HepG2 (cell line): Measurements from ENCODE around the gene UCK2.

ENCODE experiments used
- CBX1 ChIP-seq: IDR thresholded peaks from one replicate; pipeline ENCODE4 v1.6.1; 2016; ENCODE audit warnings: antibody characterized with exemption, low read depth
- CTCF ChIP-seq: sonication (generic); formaldehyde crosslinking; IDR thresholded peaks from 2 replicates; pipeline ENCODE4 v1.5.0; 2020; ENCODE audit warnings: mild to moderate bottlenecking, missing genetic modification reagents, moderate library complexity
- SIX4 ChIP-seq: sonication (generic); formaldehyde crosslinking; IDR thresholded peaks from 2 replicates; pipeline ENCODE4 v1.4.0; 2020; ENCODE audit warnings: missing genetic modification reagents
- TGIF2 ChIP-seq: IDR thresholded peaks from 2 replicates; pipeline ENCODE4 v1.6.1; 2016; ENCODE audit warnings: control low read depth, missing compliant biosample characterization
- ZBTB20 ChIP-seq: sonication (generic); formaldehyde crosslinking; IDR thresholded peaks from 2 replicates; pipeline ENCODE4 v1.8.1; 2023; ENCODE audit warnings: missing genetic modification reagents, low read depth, mild to moderate bottlenecking, borderline replicate concordance
- ZNF138 ChIP-seq: sonication (generic); formaldehyde crosslinking; IDR thresholded peaks from 2 replicates; pipeline ENCODE4 v1.5.0; 2020; ENCODE audit warnings: mild to moderate bottlenecking, low read depth, missing genetic modification reagents
- ZNF232 ChIP-seq: sonication (generic); formaldehyde crosslinking; IDR thresholded peaks from 2 replicates; pipeline ENCODE4 v1.4.0; 2020; ENCODE audit warnings: missing genetic modification reagents, borderline replicate concordance
- ZNF550 ChIP-seq: sonication (generic); formaldehyde crosslinking; IDR thresholded peaks from 2 replicates; pipeline ENCODE4 v1.4.0; 2020; ENCODE audit warnings: mild to moderate bottlenecking, missing genetic modification reagents, borderline replicate concordance
- ZNF691 ChIP-seq: sonication (generic); formaldehyde crosslinking; IDR thresholded peaks from 2 replicates; pipeline ENCODE4 v1.4.0; 2020; ENCODE audit warnings: missing genetic modification reagents, low read depth, mild to moderate bottlenecking, borderline replicate concordance
- ZNF772 ChIP-seq: sonication (generic); formaldehyde crosslinking; IDR thresholded peaks from 2 replicates; pipeline ENCODE4 v1.5.0; 2020; ENCODE audit warnings: mild to moderate bottlenecking, missing genetic modification reagents
- TF ChIP-seq, protein P1 (sequence below): sonication (generic); formaldehyde crosslinking; IDR thresholded peaks from 2 replicates; pipeline ENCODE4 v1.5.1; 2020; ENCODE audit warnings: mild to moderate bottlenecking, missing genetic modification reagents, borderline replicate concordance

DNA sequence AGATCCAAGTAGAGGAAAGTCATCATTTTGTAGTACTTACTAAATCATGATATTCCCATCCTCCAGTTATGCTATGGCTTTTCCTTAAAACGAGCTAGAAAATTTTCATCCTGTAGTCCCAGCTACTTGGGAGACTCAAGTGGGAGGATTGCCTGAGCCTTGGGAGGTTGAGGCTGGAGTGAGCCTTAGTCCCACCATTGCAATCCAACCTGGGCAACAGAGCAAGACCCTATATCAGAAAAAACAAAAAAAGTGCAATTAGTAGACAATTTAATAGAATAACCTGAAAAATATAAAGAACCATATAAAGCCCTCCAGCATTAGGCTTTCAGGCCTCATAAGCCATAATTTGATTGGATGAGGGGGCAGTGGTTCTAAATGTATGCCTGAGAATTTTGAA lies 6.8 kb downstream of the UCK2 start:
- TF ChIP-seq SIX4 (CRISPR knock-in tag) (no peak), CBX1 (no peak), TGIF2 (CRISPR knock-in tag) (no peak), CTCF (CRISPR knock-in tag) (no peak), ZBTB20 (CRISPR knock-in tag) (no peak), ZNF232 (CRISPR knock-in tag) (no peak), ZNF772 (CRISPR knock-in tag) (no peak), ZNF138 (CRISPR knock-in tag) (no peak), ZNF550 (CRISPR knock-in tag) (no peak), ZNF691 (CRISPR knock-in tag) (no peak)
- TF ChIP-seq, protein P1, sequence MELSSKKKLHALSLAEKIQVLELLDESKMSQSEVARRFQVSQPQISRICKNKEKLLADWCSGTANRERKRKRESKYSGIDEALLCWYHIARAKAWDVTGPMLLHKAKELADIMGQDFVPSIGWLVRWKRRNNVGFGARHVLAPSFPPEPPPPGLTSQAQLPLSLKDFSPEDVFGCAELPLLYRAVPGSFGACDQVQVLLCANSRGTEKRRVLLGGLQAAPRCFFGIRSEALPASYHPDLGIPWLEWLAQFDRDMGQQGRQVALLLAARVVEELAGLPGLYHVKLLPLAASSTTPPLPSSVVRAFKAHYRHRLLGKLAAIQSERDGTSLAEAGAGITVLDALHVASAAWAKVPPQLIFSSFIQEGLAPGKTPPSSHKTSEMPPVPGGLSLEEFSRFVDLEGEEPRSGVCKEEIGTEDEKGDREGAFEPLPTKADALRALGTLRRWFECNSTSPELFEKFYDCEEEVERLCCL (CRISPR knock-in tag) = no peak
